Measurements from ENCODE around the gene BPIFA3.

GRCh38 chr20:33188421-33188820 lies 28.7 kb upstream of the BPIFA3 start:
- TF ChIP-seq POLR2A (IDR thresholded peaks at IDR 0.05) (no peak), CTCF (IDR thresholded peaks at IDR 0.05) (no peak)
